ENCODE measurements around the gene TNNI3.
A peak's percentile ranks its signal among the peaks of the same experiment; 100 is the strongest.
"Not testable (repeated sequence)": the region's sequence is repeated elsewhere in the genome, so short reads cannot be mapped to it uniquely, and the experiment has no call there.

The TNNI3 gene

GRCh38 chr19:55157064-55157908 lies at the start of gene TNNI3:
Gene TNNI3 (minus strand): TSS chr19:55157732. CDS start chr19:55157589, 143 bp downstream.
- DNase-seq = no peak

GRCh38 chr19:55206664-55207500 lies 49.4 kb upstream of the TNNI3 start:
- DNase-seq = peak; percentile 74

GRCh38 chr19:55202199-55202598 lies 44.7 kb upstream of the TNNI3 start:
- DNase-seq = not testable (repeated sequence)

- no peak for DNase-seq
Measured at GRCh38 chr19:55199620-55200204, 42.2 kb upstream of the TNNI3 start.

GRCh38 chr19:55198651-55199050 lies 41.1 kb upstream of the TNNI3 start:
- no peak for DNase-seq

GRCh38 chr19:55197528-55197927 lies 40.0 kb upstream of the TNNI3 start:
- peak; percentile 34 for DNase-seq

GRCh38 chr19:55196803-55197202 lies 39.3 kb upstream of the TNNI3 start:
- DNase-seq = no peak

- DNase-seq = no peak
Measured at GRCh38 chr19:55193481-55193880, 35.9 kb upstream of the TNNI3 start.

- DNase-seq = no peak
Measured at GRCh38 chr19:55189403-55189835, 31.9 kb upstream of the TNNI3 start.

- no peak for DNase-seq
Measured at GRCh38 chr19:55188625-55189024, 31.1 kb upstream of the TNNI3 start.

- DNase-seq = no peak
Measured at GRCh38 chr19:55186080-55186479, 28.5 kb upstream of the TNNI3 start.

GRCh38 chr19:55181740-55182139 lies 24.2 kb upstream of the TNNI3 start:
- DNase-seq = no peak

- peak; percentile 80 for DNase-seq
Measured at GRCh38 chr19:55179606-55180484, 22.3 kb upstream of the TNNI3 start, which contains the start of gene SYT5. Gene SYT5 (minus strand): TSS chr19:55180289. CDS start chr19:55179041, 1,248 bp downstream.

GRCh38 chr19:55178781-55179599 lies 21.5 kb upstream of the TNNI3 start:
- DNase-seq = peak; percentile 100

GRCh38 chr19:55176076-55176475 lies 18.5 kb upstream of the TNNI3 start:
- DNase-seq = peak; percentile 28

- peak; percentile 89 for DNase-seq
Measured at GRCh38 chr19:55175117-55175867, 17.8 kb upstream of the TNNI3 start.

GRCh38 chr19:55174425-55175116 lies 17.0 kb upstream of the TNNI3 start:
- peak; percentile 90 for DNase-seq

GRCh38 chr19:55173714-55174409 lies 16.3 kb upstream of the TNNI3 start:
- DNase-seq = peak; percentile 97

- DNase-seq = no peak
Measured at GRCh38 chr19:55173186-55173713, 15.7 kb upstream of the TNNI3 start.
